Measurements from ENCODE around the gene PARP6. TPM values are rescaled to one million over a fixed set of nuclear protein-coding genes. Genes with fewer than 3 reads are reported as not detected.

PARP6 gene
- total RNA-seq, 1 experiment from 2014 or later = 65.9 TPM

GRCh38 chr15:72313881-72314280 is 41.5 kb upstream of the PARP6 start:
- CTCF ChIA-PET = no interaction called here
- Histone ChIP-seq H3K4me1 (replicated peaks; ENCODE audit: insufficient read depth) (no peaks in the 10 kb centered on the region), H2AFZ (no peak overlapping the region), H3K36me3 (ENCODE audit: low read depth) (no peaks in the 10 kb centered on the region), H3K4me3 (no peak overlapping the region), H4K20me1 (ENCODE audit: insufficient read depth) (no peaks in the 10 kb centered on the region), H3K27ac (no peak overlapping the region), H3K9me3 (ENCODE audit: insufficient read depth, low read depth) (no peaks in the 10 kb centered on the region), H3K27me3 (ENCODE audit: insufficient read depth, low read depth) (0 out of 2 replicates have a peak, but pooled peaks cover 3% of the 10 kb centered on the region), H3K79me2 (ENCODE audit: low read depth) (no peaks in the 10 kb centered on the region), H3F3A (ENCODE audit: insufficient read depth, low read depth) (no peaks in the 10 kb centered on the region), H3K4me2 (no peak overlapping the region), H3K9me2 (ENCODE audit: insufficient read depth) (no peaks in the 10 kb centered on the region)
- no peak for DNase-seq
- POLR2A ChIA-PET (ENCODE audit: unreplicated experiment) = no interaction called here
- TF ChIP-seq, protein P1, sequence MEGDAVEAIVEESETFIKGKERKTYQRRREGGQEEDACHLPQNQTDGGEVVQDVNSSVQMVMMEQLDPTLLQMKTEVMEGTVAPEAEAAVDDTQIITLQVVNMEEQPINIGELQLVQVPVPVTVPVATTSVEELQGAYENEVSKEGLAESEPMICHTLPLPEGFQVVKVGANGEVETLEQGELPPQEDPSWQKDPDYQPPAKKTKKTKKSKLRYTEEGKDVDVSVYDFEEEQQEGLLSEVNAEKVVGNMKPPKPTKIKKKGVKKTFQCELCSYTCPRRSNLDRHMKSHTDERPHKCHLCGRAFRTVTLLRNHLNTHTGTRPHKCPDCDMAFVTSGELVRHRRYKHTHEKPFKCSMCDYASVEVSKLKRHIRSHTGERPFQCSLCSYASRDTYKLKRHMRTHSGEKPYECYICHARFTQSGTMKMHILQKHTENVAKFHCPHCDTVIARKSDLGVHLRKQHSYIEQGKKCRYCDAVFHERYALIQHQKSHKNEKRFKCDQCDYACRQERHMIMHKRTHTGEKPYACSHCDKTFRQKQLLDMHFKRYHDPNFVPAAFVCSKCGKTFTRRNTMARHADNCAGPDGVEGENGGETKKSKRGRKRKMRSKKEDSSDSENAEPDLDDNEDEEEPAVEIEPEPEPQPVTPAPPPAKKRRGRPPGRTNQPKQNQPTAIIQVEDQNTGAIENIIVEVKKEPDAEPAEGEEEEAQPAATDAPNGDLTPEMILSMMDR (conservative IDR thresholded peaks at IDR 0.05) = no peak
- no peak for TF ChIP-seq EZH2 (IDR thresholded peaks at IDR 0.05; ENCODE audit: low read depth)
- intact Hi-C loops (cut with micrococcal nuclease; ENCODE audit: unreplicated experiment) = loop anchor here (5.0 kb wide), 1 partner anchor 768 kb away; no protein-coding TSS in a partner anchor
- no TSS peak for BruUV-seq (replicated peaks)

DNA sequence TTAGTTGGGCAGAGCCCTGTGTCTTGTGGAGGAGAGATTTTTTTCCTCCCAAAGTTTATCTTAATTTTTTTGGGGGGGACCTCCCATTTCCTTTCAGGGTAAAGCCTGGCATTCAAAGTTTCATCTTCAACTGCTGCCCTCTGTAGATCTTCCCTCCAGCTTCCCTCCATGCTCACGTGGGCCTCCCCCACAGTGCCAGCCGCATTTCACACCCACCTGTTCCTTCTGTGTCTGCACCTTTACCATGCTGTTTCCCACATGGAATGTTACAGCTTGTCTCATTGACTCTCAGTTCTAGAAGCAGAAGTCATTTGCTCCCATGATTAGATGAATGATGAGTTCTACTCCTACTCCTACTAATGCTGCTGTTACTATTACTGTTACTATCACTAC is 41.1 kb upstream of the PARP6 start:
- intact Hi-C loops (cut with micrococcal nuclease; ENCODE audit: unreplicated experiment) = loop anchor here (5.0 kb wide), 1 partner anchor 769 kb away; no protein-coding TSS in a partner anchor
- no peak overlapping the region for H2AFZ ChIP-seq
- H3K9me3 ChIP-seq (ENCODE audit: insufficient read depth, low read depth) = no peaks in the 10 kb centered on the region
- H3K27ac ChIP-seq = no peak overlapping the region
- no peak overlapping the region for H3K4me3 ChIP-seq
- H3K9me2 ChIP-seq (ENCODE audit: insufficient read depth) = no peaks in the 10 kb centered on the region
- no peak for DNase-seq
- H3K27me3 ChIP-seq (ENCODE audit: insufficient read depth, low read depth) = 0 out of 2 replicates have a peak, but pooled peaks cover 5% of the 10 kb centered on the region
- H3K4me2 ChIP-seq = no peak overlapping the region
- no peaks in the 10 kb centered on the region for H3K79me2 ChIP-seq (ENCODE audit: low read depth)
- H3F3A ChIP-seq (ENCODE audit: insufficient read depth, low read depth) = no peaks in the 10 kb centered on the region
- ChIA-PET CTCF (interaction anchor here (0.6 kb wide), 1 partner anchor 374 kb away, joined by 3 read pairs; no protein-coding TSS in a partner anchor), POLR2A (ENCODE audit: unreplicated experiment) (no interaction called here)
- H4K20me1 ChIP-seq (ENCODE audit: insufficient read depth) = no peaks in the 10 kb centered on the region
- no TSS peak for BruUV-seq (replicated peaks)
- TF ChIP-seq, protein P1 (conservative IDR thresholded peaks at IDR 0.05) = no peak
- no peak for TF ChIP-seq EZH2 (IDR thresholded peaks at IDR 0.05; ENCODE audit: low read depth)
- no peaks in the 10 kb centered on the region for H3K4me1 ChIP-seq (replicated peaks; ENCODE audit: insufficient read depth)
- no peaks in the 10 kb centered on the region for H3K36me3 ChIP-seq (ENCODE audit: low read depth)

DNA sequence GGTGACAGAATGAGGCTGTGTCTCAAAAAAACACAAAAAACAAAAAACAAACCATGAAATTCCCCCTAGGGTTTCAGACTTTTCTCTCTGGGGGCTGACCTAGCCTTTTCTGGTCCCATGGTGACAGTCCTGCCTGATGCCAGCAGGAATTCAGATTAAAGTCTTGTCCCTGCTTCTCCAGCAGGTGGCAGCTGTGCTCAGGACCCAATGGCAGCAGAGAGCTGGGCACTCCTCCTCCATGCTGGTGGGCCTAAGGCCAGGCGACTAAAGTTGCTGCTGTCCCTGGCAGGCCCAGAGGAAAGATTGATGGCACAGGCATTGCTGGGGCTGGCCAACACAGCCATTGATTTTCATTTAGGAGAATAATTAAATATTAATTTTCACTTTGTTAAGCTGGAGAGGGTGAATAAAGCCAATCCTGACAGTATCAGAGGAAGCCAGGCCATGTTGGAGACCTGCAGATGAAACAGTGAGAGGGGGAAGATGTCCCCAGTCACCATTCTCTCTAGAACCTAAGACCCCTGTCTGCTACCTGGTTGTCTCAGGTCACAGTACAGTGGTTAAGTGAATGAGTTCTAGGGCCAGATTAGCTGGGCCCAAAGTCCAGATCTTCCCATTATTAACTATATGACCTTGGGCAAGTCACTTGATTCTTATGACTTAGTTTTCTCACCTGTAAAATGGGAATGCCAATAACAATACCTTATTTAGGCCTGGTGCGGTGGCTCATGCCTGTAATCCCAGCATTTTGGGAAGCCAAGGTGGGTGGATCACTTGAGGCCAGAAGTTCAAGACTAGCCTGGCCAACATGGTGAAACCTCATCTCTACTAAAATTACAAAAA is 40.5 kb upstream of the PARP6 start:
- Histone ChIP-seq H3K4me2 (no peak overlapping the region), H2AFZ (no peak overlapping the region), H3K4me1 (replicated peaks; ENCODE audit: insufficient read depth) (no peaks in the 10 kb centered on the region), H4K20me1 (ENCODE audit: insufficient read depth) (no peaks in the 10 kb centered on the region), H3K9me2 (ENCODE audit: insufficient read depth) (no peaks in the 10 kb centered on the region), H3K36me3 (ENCODE audit: low read depth) (no peaks in the 10 kb centered on the region), H3K27me3 (ENCODE audit: insufficient read depth, low read depth) (0 out of 2 replicates have a peak, but pooled peaks cover 5% of the 10 kb centered on the region), H3K9me3 (ENCODE audit: insufficient read depth, low read depth) (no peaks in the 10 kb centered on the region), H3K4me3 (no peak overlapping the region), H3K27ac (no peak overlapping the region), H3F3A (ENCODE audit: insufficient read depth, low read depth) (no peaks in the 10 kb centered on the region), H3K79me2 (ENCODE audit: low read depth) (no peaks in the 10 kb centered on the region)
- peak; percentile 59 to 61 for DNase-seq
- CTCF ChIA-PET = interaction anchor here (0.6 kb wide), 1 partner anchor 374 kb away, joined by 3 read pairs; no protein-coding TSS in a partner anchor
- no TSS peak for BruUV-seq (replicated peaks)
- intact Hi-C loops (cut with micrococcal nuclease; ENCODE audit: unreplicated experiment) = loop anchor here (5.0 kb wide), 1 partner anchor 769 kb away; no protein-coding TSS in a partner anchor
- POLR2A ChIA-PET (ENCODE audit: unreplicated experiment) = no interaction called here
- TF ChIP-seq, protein P1 (conservative IDR thresholded peaks at IDR 0.05) = peak; percentile 80
- no peak for TF ChIP-seq EZH2 (IDR thresholded peaks at IDR 0.05; ENCODE audit: low read depth)
